ENCODE results near the gene HINT1. TPM values are rescaled to one million over a fixed set of nuclear protein-coding genes. Genes with fewer than 3 reads are reported as not detected.
"Not testable (repeated sequence)": the region's sequence is repeated elsewhere in the genome, so short reads cannot be mapped to it uniquely, and the experiment has no call there.

Gene HINT1
- total RNA-seq, 4 donors from 2014 or later, result 177 to 325 (median 232) TPM

DNA sequence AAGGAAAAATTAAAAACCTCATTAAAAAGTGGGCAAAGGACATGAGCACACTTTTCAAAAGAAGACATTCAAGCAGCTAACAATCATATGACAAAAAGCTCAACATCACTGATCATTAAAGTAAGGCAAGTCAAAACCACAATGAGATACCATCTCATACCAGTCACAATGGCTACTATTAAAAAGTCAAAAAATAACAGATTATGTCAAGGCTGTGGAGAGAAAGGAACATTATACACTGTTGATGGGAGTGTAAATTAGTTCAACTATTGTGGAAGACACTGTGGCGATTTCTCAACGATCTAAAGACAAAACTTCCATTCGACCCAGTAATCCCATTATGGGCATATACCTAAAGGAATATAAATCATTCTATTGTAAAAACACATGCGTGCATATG is 35.8 kb downstream of the HINT1 start:
- DNase-seq (no peak), ATAC-seq (no peak)
- no peaks in the 10 kb centered on the region for H3K36me3 ChIP-seq
- in situ Hi-C loops (cut with MboI; ENCODE audit: low sequenced_read_pairs in 4 of 4) (no loop called here), intact Hi-C loops (cut with DNase I; ENCODE audit: low total_unique reads) (no loop called here)
- no peaks in the 10 kb centered on the region for H3K9me3 ChIP-seq
- H3K4me3 ChIP-seq, result no peak overlapping the region
- TF ChIP-seq POLR2A (IDR thresholded peaks at IDR 0.05), result no peak
- TF ChIP-seq, protein P1, sequence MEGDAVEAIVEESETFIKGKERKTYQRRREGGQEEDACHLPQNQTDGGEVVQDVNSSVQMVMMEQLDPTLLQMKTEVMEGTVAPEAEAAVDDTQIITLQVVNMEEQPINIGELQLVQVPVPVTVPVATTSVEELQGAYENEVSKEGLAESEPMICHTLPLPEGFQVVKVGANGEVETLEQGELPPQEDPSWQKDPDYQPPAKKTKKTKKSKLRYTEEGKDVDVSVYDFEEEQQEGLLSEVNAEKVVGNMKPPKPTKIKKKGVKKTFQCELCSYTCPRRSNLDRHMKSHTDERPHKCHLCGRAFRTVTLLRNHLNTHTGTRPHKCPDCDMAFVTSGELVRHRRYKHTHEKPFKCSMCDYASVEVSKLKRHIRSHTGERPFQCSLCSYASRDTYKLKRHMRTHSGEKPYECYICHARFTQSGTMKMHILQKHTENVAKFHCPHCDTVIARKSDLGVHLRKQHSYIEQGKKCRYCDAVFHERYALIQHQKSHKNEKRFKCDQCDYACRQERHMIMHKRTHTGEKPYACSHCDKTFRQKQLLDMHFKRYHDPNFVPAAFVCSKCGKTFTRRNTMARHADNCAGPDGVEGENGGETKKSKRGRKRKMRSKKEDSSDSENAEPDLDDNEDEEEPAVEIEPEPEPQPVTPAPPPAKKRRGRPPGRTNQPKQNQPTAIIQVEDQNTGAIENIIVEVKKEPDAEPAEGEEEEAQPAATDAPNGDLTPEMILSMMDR (IDR thresholded peaks at IDR 0.05 in 4 of 5, conservative IDR thresholded peaks at IDR 0.05 in 1 of 5), result no peak
- no peak overlapping the region for H3K27ac ChIP-seq
- no peaks in the 10 kb centered on the region for H3K4me1 ChIP-seq
- no peaks in the 10 kb centered on the region for H3K27me3 ChIP-seq

- H3K27me3 ChIP-seq; DNase-seq; H3K36me3 ChIP-seq; in situ Hi-C loops (cut with MboI; ENCODE audit: low sequenced_read_pairs in 4 of 4); H3K27ac ChIP-seq; H3K9me3 ChIP-seq; intact Hi-C loops (cut with DNase I; ENCODE audit: low total_unique reads); H3K4me3 ChIP-seq; H3K4me1 ChIP-seq; ATAC-seq: not testable (repeated sequence)
Measured at GRCh38 chr5:131127244-131127643, 37.8 kb downstream of the HINT1 start.

GRCh38 chr5:131114754-131115153 is 50.3 kb downstream of the HINT1 start:
- H3K4me1 ChIP-seq, result no peaks in the 10 kb centered on the region
- in situ Hi-C loops (cut with MboI; ENCODE audit: low sequenced_read_pairs in 4 of 4) (loop anchor here in 2 of 4 donors (25.0 kb wide), 2 partner anchors 1202 to 1227 kb away; partner anchors contain the start of gene CHSY3 (in 1 of the 2)), intact Hi-C loops (cut with DNase I; ENCODE audit: low total_unique reads) (loop anchor here (5.0 kb wide), 1 partner anchor 1212 kb away; the partner anchor contains the start of gene CHSY3)
- H3K27me3 ChIP-seq, result no peaks in the 10 kb centered on the region
- no peaks in the 10 kb centered on the region for H3K9me3 ChIP-seq
- TF ChIP-seq POLR2A (IDR thresholded peaks at IDR 0.05), result no peak
- TF ChIP-seq, protein P1 (IDR thresholded peaks at IDR 0.05 in 4 of 5, conservative IDR thresholded peaks at IDR 0.05 in 1 of 5), result no peak
- H3K36me3 ChIP-seq, result no peaks in the 10 kb centered on the region
- H3K4me3 ChIP-seq, result no peak overlapping the region
- no peak overlapping the region for H3K27ac ChIP-seq
- DNase-seq, result no peak
- no peak for ATAC-seq

- Histone ChIP-seq H3K27me3 (no peaks in the 10 kb centered on the region), H3K27ac (no peak overlapping the region), H3K4me3 (no peak overlapping the region), H3K9me3 (no peaks in the 10 kb centered on the region), H3K36me3 (no peaks in the 10 kb centered on the region), H3K4me1 (no peaks in the 10 kb centered on the region)
- intact Hi-C loops (cut with DNase I; ENCODE audit: low total_unique reads), result loop anchor here (5.0 kb wide), 1 partner anchor 1210 kb away; the partner anchor contains the start of gene CHSY3
- ATAC-seq (no peak), DNase-seq (no peak)
- TF ChIP-seq POLR2A (IDR thresholded peaks at IDR 0.05), result no peak
- TF ChIP-seq, protein P1 (IDR thresholded peaks at IDR 0.05 in 4 of 5, conservative IDR thresholded peaks at IDR 0.05 in 1 of 5), result no peak
- in situ Hi-C loops (cut with MboI; ENCODE audit: low sequenced_read_pairs in 4 of 4), result loop anchor here in 2 of 4 donors (25.0 kb wide), 2 partner anchors 1200 to 1225 kb away; partner anchors contain the start of gene CHSY3 (in 1 of the 2)
Measured at GRCh38 chr5:131112424-131112823, 52.6 kb downstream of the HINT1 start.

DNA sequence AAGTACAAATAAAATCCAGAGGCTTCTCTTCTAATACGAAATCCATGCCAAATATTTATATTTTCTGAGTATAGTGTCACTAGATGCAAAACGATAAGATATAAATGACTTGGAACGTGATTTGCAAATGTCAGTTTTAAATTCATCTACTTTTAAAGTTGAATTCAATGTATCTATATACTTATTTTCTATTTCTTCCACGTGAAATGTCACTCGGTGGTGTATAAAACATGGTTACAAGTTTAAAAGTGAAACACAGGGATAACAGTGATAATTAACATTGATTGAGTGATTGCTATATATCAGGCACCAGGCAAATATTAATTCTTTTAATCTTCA is 54.8 kb downstream of the HINT1 start:
- intact Hi-C loops (cut with DNase I; ENCODE audit: low total_unique reads) (loop anchor here (2.0 to 5.0 kb wide), 2 partner anchors 1208 to 1339 kb away; partner anchors contain the start of gene CHSY3), in situ Hi-C loops (cut with MboI; ENCODE audit: low sequenced_read_pairs in 4 of 4) (loop anchor here in 2 of 4 donors (25.0 kb wide), 2 partner anchors 1198 to 1223 kb away; partner anchors contain the start of gene CHSY3 (in 1 of the 2))
- TF ChIP-seq, protein P1 (IDR thresholded peaks at IDR 0.05 in 4 of 5, conservative IDR thresholded peaks at IDR 0.05 in 1 of 5), result no peak
- TF ChIP-seq POLR2A (IDR thresholded peaks at IDR 0.05), result no peak
- Histone ChIP-seq H3K4me1 (no peaks in the 10 kb centered on the region), H3K27me3 (no peaks in the 10 kb centered on the region), H3K27ac (no peak overlapping the region), H3K4me3 (no peak overlapping the region), H3K36me3 (no peaks in the 10 kb centered on the region), H3K9me3 (no peaks in the 10 kb centered on the region)
- DNase-seq, result no peak
- ATAC-seq, result no peak
